ENCODE results near the gene TEX2. TPM values are rescaled to one million over a fixed set of nuclear protein-coding genes. Genes with fewer than 3 reads are reported as not detected.

TEX2 gene
- total RNA-seq, 3 donors from 2014 or later, result 27.5 to 38.5 (median 30.2) TPM

DNA sequence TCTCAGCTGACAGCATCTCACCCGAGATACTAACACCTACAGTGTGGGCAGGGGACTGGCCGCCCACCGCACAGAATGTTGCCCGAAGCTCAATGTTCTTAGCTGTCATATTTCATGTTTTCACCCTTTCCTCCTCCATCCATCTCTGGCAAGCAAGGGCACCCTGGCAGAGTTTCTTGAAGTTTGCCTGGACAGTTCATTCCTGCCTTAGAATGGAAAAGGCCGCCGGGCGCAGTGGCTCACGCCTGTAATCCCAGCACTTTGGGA is 37.6 kb upstream of the TEX2 start:
- Histone ChIP-seq H3K36me3 (ENCODE audit: low read depth) (no peaks in the 10 kb centered on the region), H3K4me3 (no peak overlapping the region), H3K4me1 (ENCODE audit: low read depth) (no peaks in the 10 kb centered on the region), H3K9me3 (no peaks in the 10 kb centered on the region)
- no peak for ATAC-seq
- DNase-seq, result no peak
- TF ChIP-seq, protein P1, sequence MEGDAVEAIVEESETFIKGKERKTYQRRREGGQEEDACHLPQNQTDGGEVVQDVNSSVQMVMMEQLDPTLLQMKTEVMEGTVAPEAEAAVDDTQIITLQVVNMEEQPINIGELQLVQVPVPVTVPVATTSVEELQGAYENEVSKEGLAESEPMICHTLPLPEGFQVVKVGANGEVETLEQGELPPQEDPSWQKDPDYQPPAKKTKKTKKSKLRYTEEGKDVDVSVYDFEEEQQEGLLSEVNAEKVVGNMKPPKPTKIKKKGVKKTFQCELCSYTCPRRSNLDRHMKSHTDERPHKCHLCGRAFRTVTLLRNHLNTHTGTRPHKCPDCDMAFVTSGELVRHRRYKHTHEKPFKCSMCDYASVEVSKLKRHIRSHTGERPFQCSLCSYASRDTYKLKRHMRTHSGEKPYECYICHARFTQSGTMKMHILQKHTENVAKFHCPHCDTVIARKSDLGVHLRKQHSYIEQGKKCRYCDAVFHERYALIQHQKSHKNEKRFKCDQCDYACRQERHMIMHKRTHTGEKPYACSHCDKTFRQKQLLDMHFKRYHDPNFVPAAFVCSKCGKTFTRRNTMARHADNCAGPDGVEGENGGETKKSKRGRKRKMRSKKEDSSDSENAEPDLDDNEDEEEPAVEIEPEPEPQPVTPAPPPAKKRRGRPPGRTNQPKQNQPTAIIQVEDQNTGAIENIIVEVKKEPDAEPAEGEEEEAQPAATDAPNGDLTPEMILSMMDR (IDR thresholded peaks at IDR 0.05), result no peak
- intact Hi-C loops (cut with DNase I, micrococcal nuclease), result no loop called here

DNA sequence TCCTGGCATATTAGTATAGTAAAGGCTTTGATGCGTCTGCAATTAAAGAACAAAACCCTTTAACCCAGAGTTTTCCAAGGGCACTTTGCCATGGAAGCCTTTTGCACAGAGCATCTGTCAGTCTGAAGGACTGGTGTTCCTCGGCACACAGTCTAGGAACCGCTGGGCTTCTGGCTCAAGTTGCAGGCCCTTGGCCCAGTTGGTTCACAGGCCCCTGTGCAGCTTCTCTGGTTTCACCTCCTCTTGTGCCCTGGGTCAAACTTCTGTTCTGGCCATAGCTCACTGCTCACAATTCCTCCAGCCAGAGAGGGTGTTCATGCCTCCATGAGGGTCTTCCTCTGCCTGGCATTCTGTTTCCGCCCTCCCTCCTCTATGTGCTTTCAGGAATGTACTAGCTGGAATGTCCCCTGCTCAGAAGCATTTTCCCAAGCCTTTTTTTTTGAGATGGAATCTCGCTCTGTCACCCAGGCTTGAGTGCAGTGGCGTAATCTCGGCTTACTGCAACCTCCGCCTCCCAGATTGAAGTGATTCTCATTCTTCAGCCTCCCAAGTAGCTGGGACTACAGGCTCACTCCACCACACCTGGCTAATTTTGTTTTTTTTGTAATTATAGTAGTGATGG is 34.5 kb upstream of the TEX2 start:
- H3K9me3 ChIP-seq, result no peaks in the 10 kb centered on the region
- intact Hi-C loops (cut with DNase I, micrococcal nuclease), result no loop called here
- TF ChIP-seq, protein P1 (IDR thresholded peaks at IDR 0.05), result no peak
- no peak overlapping the region for H3K4me3 ChIP-seq
- H3K4me1 ChIP-seq (ENCODE audit: low read depth), result no peaks in the 10 kb centered on the region
- ATAC-seq (no peak), DNase-seq (no peak)
- no peaks in the 10 kb centered on the region for H3K36me3 ChIP-seq (ENCODE audit: low read depth)

DNA sequence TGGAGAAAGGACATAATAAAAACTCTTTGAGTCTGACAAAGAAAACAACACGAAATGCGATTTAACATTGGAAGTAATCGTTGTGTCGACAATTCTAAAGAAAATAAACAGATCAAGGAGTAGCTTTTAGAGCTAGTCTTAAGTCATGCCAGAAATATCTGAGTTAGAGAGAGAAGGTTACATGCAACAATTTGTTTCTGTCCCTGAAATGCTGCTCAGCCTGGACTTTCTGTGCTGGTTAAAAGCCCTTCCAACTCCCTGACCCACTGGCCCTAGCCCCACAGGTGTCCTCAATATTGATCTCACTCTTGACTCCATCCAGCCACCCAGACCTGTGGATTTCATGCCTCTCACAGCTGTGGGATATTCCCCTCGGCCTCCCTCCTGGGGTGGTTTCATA is 33.2 kb upstream of the TEX2 start:
- ATAC-seq, result no peak
- no peak for DNase-seq
- Histone ChIP-seq H3K4me3 (no peak overlapping the region), H3K9me3 (no peaks in the 10 kb centered on the region), H3K4me1 (ENCODE audit: low read depth) (no peaks in the 10 kb centered on the region), H3K36me3 (ENCODE audit: low read depth) (no peaks in the 10 kb centered on the region)
- intact Hi-C loops (cut with DNase I, micrococcal nuclease), result no loop called here
- TF ChIP-seq, protein P1 (IDR thresholded peaks at IDR 0.05), result no peak

DNA sequence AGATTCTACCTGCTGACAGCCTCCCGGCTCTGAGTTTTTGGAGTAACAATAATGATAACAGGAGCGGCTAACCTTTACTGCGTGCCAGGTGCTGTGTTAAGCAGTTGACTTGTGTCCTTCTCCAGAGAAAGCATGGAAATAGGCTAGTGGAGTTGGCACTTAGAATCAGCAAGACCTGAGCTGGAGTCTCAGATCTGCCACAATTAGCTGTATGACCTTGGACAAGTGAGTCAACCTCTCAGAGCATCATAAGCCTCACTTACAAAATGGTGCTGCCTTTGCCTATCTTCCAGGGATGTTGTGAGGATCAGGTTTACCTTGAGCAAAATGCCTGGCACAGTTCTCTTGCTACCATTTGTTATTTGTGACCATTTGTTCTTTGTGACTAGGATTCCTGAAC is 32.1 kb upstream of the TEX2 start:
- ATAC-seq (no peak), DNase-seq (no peak)
- no peaks in the 10 kb centered on the region for H3K4me1 ChIP-seq (ENCODE audit: low read depth)
- no peak overlapping the region for H3K4me3 ChIP-seq
- no peaks in the 10 kb centered on the region for H3K36me3 ChIP-seq (ENCODE audit: low read depth)
- TF ChIP-seq, protein P1 (IDR thresholded peaks at IDR 0.05), result no peak
- intact Hi-C loops (cut with DNase I, micrococcal nuclease), result no loop called here
- no peaks in the 10 kb centered on the region for H3K9me3 ChIP-seq

DNA sequence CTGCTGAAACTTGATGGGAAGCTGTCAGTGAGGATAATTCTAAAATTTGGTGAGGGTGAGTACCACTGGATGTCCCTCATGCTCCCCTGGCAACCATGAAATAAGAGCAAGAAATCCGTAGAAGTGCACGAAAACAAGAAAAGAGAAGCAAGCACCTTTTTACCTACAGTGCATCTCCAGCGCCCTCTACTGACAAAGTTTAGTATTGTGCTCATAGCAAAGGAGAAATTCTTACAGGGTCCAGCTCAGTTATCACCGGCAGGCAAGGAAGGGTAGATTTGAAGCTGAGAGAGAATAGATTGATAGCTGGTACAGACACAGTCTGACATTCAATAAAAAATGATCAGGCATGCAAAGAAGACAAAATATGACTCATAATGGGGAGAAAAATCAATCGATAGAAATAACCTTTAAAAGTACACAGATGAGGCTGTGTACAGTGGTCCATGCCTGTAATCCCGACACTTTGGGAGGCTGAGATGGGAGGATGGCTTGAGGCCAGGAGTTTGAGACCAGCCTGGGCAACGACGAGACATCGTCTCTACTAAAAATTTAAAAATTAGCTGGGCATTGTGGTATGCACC is 28.3 kb upstream of the TEX2 start:
- TF ChIP-seq, protein P1 (IDR thresholded peaks at IDR 0.05), result no peak
- intact Hi-C loops (cut with DNase I, micrococcal nuclease), result no loop called here
- DNase-seq, result no peak

DNA sequence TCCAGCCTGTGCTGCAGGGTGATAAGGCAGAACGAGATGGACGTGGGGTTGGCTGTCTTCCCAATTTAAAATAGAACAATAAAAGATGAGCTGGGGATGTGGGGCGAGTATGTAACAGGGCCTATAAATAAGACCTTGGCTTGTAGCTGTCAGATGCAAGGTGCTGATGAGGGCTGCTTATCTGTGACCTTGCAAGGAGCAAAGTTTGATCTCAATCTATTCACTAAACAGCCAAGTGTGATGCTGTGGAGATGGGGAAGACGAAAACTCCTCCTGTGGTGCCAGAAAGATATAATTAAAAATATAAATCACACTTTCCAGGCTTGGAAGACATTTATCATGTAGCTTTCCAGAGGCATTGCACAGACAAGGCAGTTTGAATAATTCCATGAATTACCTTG is 26.7 kb upstream of the TEX2 start:
- no peak for DNase-seq
- Histone ChIP-seq H3K36me3 (ENCODE audit: low read depth) (no peaks in the 10 kb centered on the region), H3K4me3 (no peak overlapping the region), H3K4me1 (ENCODE audit: low read depth) (no peaks in the 10 kb centered on the region), H3K9me3 (no peaks in the 10 kb centered on the region)
- ATAC-seq, result no peak
- intact Hi-C loops (cut with DNase I, micrococcal nuclease), result no loop called here
- TF ChIP-seq, protein P1 (IDR thresholded peaks at IDR 0.05), result no peak

More for the DNA sequence above, 28.3 kb upstream of the TEX2 start:
- Histone ChIP-seq H3K36me3 (ENCODE audit: low read depth) (no peaks in the 10 kb centered on the region), H3K4me3 (no peak overlapping the region), H3K4me1 (ENCODE audit: low read depth) (no peaks in the 10 kb centered on the region), H3K9me3 (no peaks in the 10 kb centered on the region)
- no peak for ATAC-seq
